Trophoblast cell (in vitro differentiated cells and primary cell): ENCODE measurements around the gene SPATC1L.

ENCODE experiments used
- DNase-seq, 2 donors: peaks; one replicate each; pipeline ENCODE4 v3.0.0-alpha.2; 2016
- H2AFZ ChIP-seq: 2 replicates; pipeline ENCODE4 v1.6.1; 2013; ENCODE audit warnings: low read length, moderate library complexity, mild to moderate bottlenecking; ENCODE audit not compliant: insufficient read depth, poor library complexity
- H2AK5ac ChIP-seq: 2 replicates; pipeline ENCODE4 v1.6.1; 2013; ENCODE audit warnings: mild to moderate bottlenecking, low read length
- H2BK120ac ChIP-seq: 2 replicates; pipeline ENCODE4 v1.6.1; 2013; ENCODE audit warnings: low read length, mild to moderate bottlenecking, moderate library complexity; ENCODE audit not compliant: insufficient read depth, poor library complexity
- H2BK12ac ChIP-seq: 2 replicates; pipeline ENCODE4 v1.6.1; 2013; ENCODE audit warnings: mild to moderate bottlenecking, low read length, moderate library complexity
- H2BK5ac ChIP-seq: 2 replicates; pipeline ENCODE4 v1.6.1; 2013; ENCODE audit warnings: low read length, low read depth, moderate library complexity, mild to moderate bottlenecking; ENCODE audit not compliant: poor library complexity
- H3K14ac ChIP-seq: 2 replicates; pipeline ENCODE4 v1.6.1; 2013; ENCODE audit warnings: mild to moderate bottlenecking, low read length
- H3K18ac ChIP-seq: 2 replicates; pipeline ENCODE4 v1.6.1; 2013; ENCODE audit warnings: mild to moderate bottlenecking, low read length
- H3K23ac ChIP-seq: 2 replicates; pipeline ENCODE4 v1.6.1; 2013; ENCODE audit warnings: low read length
- H3K27ac ChIP-seq: 2 replicates; pipeline ENCODE4 v1.5.1; 2013; ENCODE audit warnings: low read depth, mild to moderate bottlenecking, inconsistent platforms, low read length, moderate library complexity
- H3K27me3 ChIP-seq: 2 replicates; pipeline ENCODE4 v1.6.1; 2013; ENCODE audit warnings: inconsistent platforms, mild to moderate bottlenecking, low read length, moderate library complexity; ENCODE audit not compliant: insufficient read depth
- H3K36me3 ChIP-seq, 2 experiments: 1 replicate in 1 of 2; 2 replicates in 1 of 2; pipeline ENCODE4 v1.6.1; 2013; ENCODE audit warnings: low read length in 2 of 2, mild to moderate bottlenecking in 2 of 2, moderate library complexity in 1 of 2; ENCODE audit not compliant: insufficient read depth in 2 of 2, control insufficient read depth in 1 of 2
- H3K4ac ChIP-seq: 2 replicates; pipeline ENCODE4 v1.6.1; 2013; ENCODE audit warnings: low read depth, mild to moderate bottlenecking, low read length, moderate library complexity
- H3K4me1 ChIP-seq, 2 experiments: 1 replicate in 1 of 2; 2 replicates in 1 of 2; pipeline ENCODE4 v1.6.1; 2013; ENCODE audit warnings: low read length in 2 of 2, mild to moderate bottlenecking in 2 of 2, moderate library complexity in 1 of 2; ENCODE audit not compliant: insufficient read depth in 2 of 2, control insufficient read depth in 1 of 2
- H3K4me2 ChIP-seq: 2 replicates; pipeline ENCODE4 v1.6.1; 2013; ENCODE audit warnings: inconsistent platforms, mild to moderate bottlenecking, low read length, moderate library complexity
- H3K4me3 ChIP-seq: 2 replicates; pipeline ENCODE4 v1.5.1; 2013; ENCODE audit warnings: mild to moderate bottlenecking, low read depth, low read length, inconsistent platforms
- H3K79me1 ChIP-seq: one replicate; pipeline ENCODE4 v1.6.1; 2013; ENCODE audit warnings: low read length
- H3K79me2 ChIP-seq: 2 replicates; pipeline ENCODE4 v1.6.1; 2013; ENCODE audit warnings: low read length, mild to moderate bottlenecking; ENCODE audit not compliant: control insufficient read depth, insufficient read depth, poor library complexity
- H3K9ac ChIP-seq: 2 replicates; pipeline ENCODE4 v1.6.1; 2013; ENCODE audit warnings: mild to moderate bottlenecking, low read length
- H3K9me3 ChIP-seq: 2 replicates; pipeline ENCODE4 v1.6.1; 2013; ENCODE audit warnings: low read depth, mild to moderate bottlenecking, control low read depth, inconsistent platforms, low read length; ENCODE audit not compliant: insufficient read depth
- H4K12ac ChIP-seq: 2 replicates; pipeline ENCODE4 v1.6.1; 2013; ENCODE audit warnings: low read depth, mild to moderate bottlenecking, low read length, moderate library complexity
- H4K8ac ChIP-seq: 2 replicates; pipeline ENCODE4 v1.6.1; 2013; ENCODE audit warnings: low read depth, mild to moderate bottlenecking, low read length, moderate library complexity
- H4K91ac ChIP-seq: one replicate; pipeline ENCODE4 v1.6.1; 2013; ENCODE audit warnings: low read depth, mild to moderate bottlenecking, low read length, moderate library complexity
- WGBS: extraction: QIAGEN DNeasy Blood & Tissue Kit; methylation state at CpG from one replicate; pipeline ENCODE4 v1.1.7; 2013; ENCODE audit warnings: missing lambda C conversion rate; ENCODE audit not compliant: insufficient read length, insufficient coverage; ENCODE audit errors: extremely low coverage; 5-methylcytosine and 5-hydroxymethylcytosine counted together

Gene SPATC1L

GRCh38 chr21:46156378-46156645 lies 27.9 kb downstream of the SPATC1L start:
- H3K18ac ChIP-seq, result no peak overlapping the region
- no peak overlapping the region for H3K23ac ChIP-seq
- peaks cover 6 to 13% of the 10 kb centered on the region in 2 experiments for H3K4me1 ChIP-seq
- H3K4me3 ChIP-seq, result peak overlapping the region; percentile 14
- no peak overlapping the region for H2AK5ac ChIP-seq
- no peak overlapping the region for H2BK12ac ChIP-seq
- peaks cover 4% of the 10 kb centered on the region for H3K9me3 ChIP-seq
- H3K79me1 ChIP-seq, result no peaks in the 10 kb centered on the region
- no peak overlapping the region for H2AFZ ChIP-seq
- H3K36me3 ChIP-seq, result peaks cover 6 to 9% of the 10 kb centered on the region in 2 experiments
- no peak overlapping the region for H3K27ac ChIP-seq
- no CpG with 5 or more reads among the region's 7 CpGs for WGBS
- no peaks in the 10 kb centered on the region for H3K27me3 ChIP-seq
- H3K4ac ChIP-seq, result no peak overlapping the region
- no peak for DNase-seq
- H4K8ac ChIP-seq, result no peak overlapping the region
- no peak overlapping the region for H3K9ac ChIP-seq
- H4K12ac ChIP-seq, result no peak overlapping the region
- no peak overlapping the region for H3K14ac ChIP-seq
- H2BK120ac ChIP-seq, result no peak overlapping the region
- no peak overlapping the region for H2BK5ac ChIP-seq
- H4K91ac ChIP-seq, result no peak overlapping the region
- H3K4me2 ChIP-seq, result no peak overlapping the region
- H3K79me2 ChIP-seq, result peaks cover 2% of the 10 kb centered on the region

GRCh38 chr21:46155514-46156377 lies 28.5 kb downstream of the SPATC1L start, which contains the start of gene FTCD:
TSS of gene FTCD (minus strand) at chr21:46155579. CDS start at chr21:46155523, 56 bp downstream.
- Histone ChIP-seq H3K9ac (no peak within 1 kb of the TSS), H3K4me3 (peak within 1 kb of the TSS; percentile 14), H2BK120ac (no peak within 1 kb of the TSS), H3K27me3 (no peaks in the 10 kb centered on the region), H4K91ac (no peak within 1 kb of the TSS), H4K12ac (no peak within 1 kb of the TSS), H3K79me1 (no peaks in the 10 kb centered on the region), H3K4me2 (no peak within 1 kb of the TSS), H2AK5ac (no peak within 1 kb of the TSS), H3K4me1 (peaks cover 6 to 13% of the 10 kb centered on the region in 2 experiments), H2AFZ (no peak within 1 kb of the TSS), H3K36me3 (peaks cover 2 to 5% of the 10 kb centered on the region in 2 experiments), H3K9me3 (no peaks in the 10 kb centered on the region), H3K14ac (no peak within 1 kb of the TSS), H3K23ac (peak within 1 kb of the TSS; percentile 28), H3K4ac (no peak within 1 kb of the TSS), H2BK12ac (no peak within 1 kb of the TSS), H3K18ac (no peak within 1 kb of the TSS), H2BK5ac (no peak within 1 kb of the TSS), H4K8ac (no peak within 1 kb of the TSS), H3K79me2 (peaks cover 2% of the 10 kb centered on the region), H3K27ac (no peak within 1 kb of the TSS)
- WGBS, result no CpG with 5 or more reads among the region's 34 CpGs
- no peak for DNase-seq

GRCh38 chr21:46154955-46155513 lies 29.2 kb downstream of the SPATC1L start:
- Histone ChIP-seq H3K79me1 (no peaks in the 10 kb centered on the region), H3K4me1 (peaks cover 6 to 13% of the 10 kb centered on the region in 2 experiments), H3K79me2 (peaks cover 2% of the 10 kb centered on the region), H3K18ac (no peak overlapping the region), H2BK120ac (no peak overlapping the region), H3K9me3 (no peaks in the 10 kb centered on the region), H2BK12ac (no peak overlapping the region), H2BK5ac (no peak overlapping the region), H3K27ac (no peak overlapping the region), H3K23ac (no peak overlapping the region), H3K36me3 (peaks cover 0 to 5% of the 10 kb centered on the region in 2 experiments), H3K9ac (no peak overlapping the region), H3K4me2 (no peak overlapping the region), H4K8ac (no peak overlapping the region), H4K91ac (no peak overlapping the region), H2AFZ (no peak overlapping the region), H3K4me3 (no peak overlapping the region), H3K14ac (no peak overlapping the region), H3K4ac (no peak overlapping the region), H2AK5ac (no peak overlapping the region), H3K27me3 (no peaks in the 10 kb centered on the region), H4K12ac (no peak overlapping the region)
- no peak for DNase-seq
- no CpG with 5 or more reads among the region's 16 CpGs for WGBS

GRCh38 chr21:46154155-46154954 lies 29.9 kb downstream of the SPATC1L start:
- no peak for DNase-seq
- H2AK5ac ChIP-seq, result no peak overlapping the region
- H3K9me3 ChIP-seq, result no peaks in the 10 kb centered on the region
- H3K27me3 ChIP-seq, result no peaks in the 10 kb centered on the region
- H2BK5ac ChIP-seq, result no peak overlapping the region
- no peaks in the 10 kb centered on the region for H3K79me1 ChIP-seq
- no peak overlapping the region for H4K91ac ChIP-seq
- no peak overlapping the region for H4K12ac ChIP-seq
- no CpG with 5 or more reads among the region's 39 CpGs for WGBS
- no peak overlapping the region for H2BK12ac ChIP-seq
- no peak overlapping the region for H3K18ac ChIP-seq
- peaks cover 6 to 13% of the 10 kb centered on the region in 2 experiments for H3K4me1 ChIP-seq
- no peak overlapping the region for H3K4me3 ChIP-seq
- H3K27ac ChIP-seq, result no peak overlapping the region
- no peak overlapping the region for H3K4me2 ChIP-seq
- H4K8ac ChIP-seq, result no peak overlapping the region
- H3K9ac ChIP-seq, result no peak overlapping the region
- H3K23ac ChIP-seq, result no peak overlapping the region
- no peak overlapping the region for H2BK120ac ChIP-seq
- peaks cover 0 to 5% of the 10 kb centered on the region in 2 experiments for H3K36me3 ChIP-seq
- peaks cover 2% of the 10 kb centered on the region for H3K79me2 ChIP-seq
- H3K4ac ChIP-seq, result no peak overlapping the region
- H2AFZ ChIP-seq, result no peak overlapping the region
- H3K14ac ChIP-seq, result no peak overlapping the region
